ENCODE data around the gene ARHGEF7. TPM values are rescaled to one million over a fixed set of nuclear protein-coding genes. Genes with fewer than 3 reads are reported as not detected.

Gene ARHGEF7
- total RNA-seq, 1 experiment from 2014 or later, result 46.2 TPM

GRCh38 chr13:111337741-111338140 is 222.6 kb downstream of the ARHGEF7 start:
- Histone ChIP-seq H3K79me2 (ENCODE audit: insufficient read depth, low read length) (no peaks in the 10 kb centered on the region), H3K4me1 (ENCODE audit: control insufficient read depth in 1 of 2, insufficient read depth in 2 of 2, low read length in 2 of 2) (peaks cover 0 to 9% of the 10 kb centered on the region in 2 experiments; a peak in 3 of 4 replicates), H3K9me2 (ENCODE audit: insufficient read depth) (no peaks in the 10 kb centered on the region), H3K9ac (ENCODE audit: low read length) (no peak overlapping the region), H3K9me3 (ENCODE audit: control insufficient read depth in 1 of 2, insufficient read depth in 1 of 2, low read depth in 1 of 2, low read length in 2 of 2) (no peaks in the 10 kb centered on the region), H3K36me3 (ENCODE audit: control insufficient read depth in 1 of 2, insufficient read depth in 2 of 2, low read length in 2 of 2) (no peaks in the 10 kb centered on the region), H4K20me1 (ENCODE audit: insufficient read depth) (no peaks in the 10 kb centered on the region), H3K4me2 (ENCODE audit: low read length) (peak overlapping the region; percentile 45; the same call in 1 of the 2 replicates), H3K4me3 (replicated peaks in 1 of 2; ENCODE audit: low read depth in 1 of 2, low read length in 2 of 2) (no peak overlapping the region), H3K27me3 (ENCODE audit: insufficient read depth, low read length) (no peaks in the 10 kb centered on the region), H2AFZ (ENCODE audit: low read depth, low read length, poor library complexity, severe bottlenecking) (no peak overlapping the region), H3K27ac (ENCODE audit: low read depth, low read length) (no peak overlapping the region)
- no peak for ATAC-seq
- RAD21 ChIA-PET (ENCODE audit: low non-redundant PET in 1 of 2, low total read pairs in 2 of 2, uncharacterized antibody in 2 of 2, unreplicated experiment in 2 of 2), result no interaction called here
- POLR2A ChIA-PET, result no interaction called here
- CTCF ChIA-PET, result no interaction called here
- intact Hi-C loops (cut with micrococcal nuclease), result no loop called here
- no peak for TF ChIP-seq ELF1 (IDR thresholded peaks at IDR 0.05; ENCODE audit: borderline replicate concordance, low read depth)
- TF ChIP-seq REST (IDR thresholded peaks at IDR 0.05; ENCODE audit: low read depth), result no peak
- no peak for TF ChIP-seq ZBTB33 (IDR thresholded peaks at IDR 0.05; ENCODE audit: extremely low read depth, insufficient replicate concordance, low read length)
- no peak for TF ChIP-seq MAX (IDR thresholded peaks at IDR 0.05)
- TF ChIP-seq JUND (IDR thresholded peaks at IDR 0.05), result no peak
- no peak for TF ChIP-seq POLR2AphosphoS5 (IDR thresholded peaks at IDR 0.05; ENCODE audit: low read depth, low read length)
- TF ChIP-seq CEBPB (IDR thresholded peaks at IDR 0.05; ENCODE audit: low read depth), result no peak
- TF ChIP-seq ATF3 (IDR thresholded peaks at IDR 0.05), result no peak
- no TSS peak for BruUV-seq (replicated peaks)
- DNase-seq (ENCODE audit: low read depth, low spot score), result no peak
